Globus pallidus (tissue), 1 donor: ENCODE data around the gene CACNA1D.
"Not testable (repeated sequence)": the region's sequence is repeated elsewhere in the genome, so short reads cannot be mapped to it uniquely, and the experiment has no call there.

Experiments
- DNase-seq: peaks from one replicate; pipeline ENCODE4 v3.0.0-alpha.2; 2015; ENCODE audit warnings: low spot score

CACNA1D gene

DNA sequence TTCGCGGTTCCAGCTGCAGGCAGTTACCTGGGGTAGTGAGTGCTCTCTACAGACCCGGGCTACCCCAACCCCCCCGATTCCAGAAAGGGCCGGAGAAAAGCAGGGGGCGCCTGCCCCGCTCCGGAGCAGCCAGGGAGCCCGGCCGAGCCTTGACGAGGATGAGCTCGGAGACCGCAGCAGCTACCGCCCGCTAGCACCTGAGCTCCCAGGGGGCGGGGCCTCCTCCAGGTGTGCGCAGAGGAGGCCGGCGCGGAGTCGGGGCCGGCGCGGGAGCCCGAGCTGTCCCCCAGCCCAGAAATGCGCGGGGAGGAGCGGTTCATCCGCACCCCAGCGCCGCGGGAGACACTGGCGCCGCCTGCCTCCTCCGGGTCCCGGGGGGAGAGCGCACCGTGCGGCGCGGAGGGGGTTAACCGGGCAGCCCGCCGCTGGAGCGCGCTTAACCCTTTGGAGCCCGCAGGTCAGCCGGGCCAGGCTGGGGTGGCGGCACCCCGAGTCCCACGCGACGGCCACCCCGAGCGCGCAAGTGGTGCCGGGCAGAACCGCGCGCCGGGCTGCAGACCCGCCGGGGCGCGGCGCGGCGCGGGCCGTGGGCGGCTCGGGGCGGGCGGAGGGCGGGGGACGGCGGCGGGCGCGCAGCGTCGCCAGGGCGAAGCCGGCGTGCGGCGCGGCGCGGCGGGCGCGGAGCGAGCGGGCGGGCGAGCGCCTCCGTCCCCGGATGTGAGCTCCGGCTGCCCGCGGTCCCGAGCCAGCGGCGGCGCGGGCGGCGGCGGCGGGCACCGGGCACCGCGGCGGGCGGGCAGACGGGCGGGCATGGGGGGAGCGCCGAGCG is at the start of gene CACNA1D:
TSS of gene CACNA1D (plus strand) at position 649 of the 829 bp plus-strand sequence. CDS start 556 bp downstream, outside the sequence.
- no peak for DNase-seq

DNA sequence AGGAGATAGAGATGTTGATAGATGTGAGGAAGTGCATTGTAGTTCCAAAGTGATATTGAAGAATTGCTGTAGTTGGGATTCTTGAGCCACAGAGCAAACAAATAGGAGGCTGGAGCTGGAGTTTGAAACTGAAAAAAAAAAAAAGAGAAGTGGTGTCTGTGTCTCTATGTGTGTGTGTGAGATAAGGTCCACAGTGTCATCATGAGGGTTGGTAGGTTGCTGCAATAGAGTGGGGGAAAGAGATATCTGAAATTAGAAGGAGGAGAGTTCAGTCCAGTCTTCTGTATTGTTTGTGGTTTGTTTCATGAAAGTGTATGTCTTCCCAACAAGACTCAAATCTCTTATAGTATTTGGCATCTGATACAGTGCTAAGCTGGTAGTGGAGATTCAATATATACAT is 37.3 kb upstream of the CACNA1D start:
- no peak for DNase-seq

DNA sequence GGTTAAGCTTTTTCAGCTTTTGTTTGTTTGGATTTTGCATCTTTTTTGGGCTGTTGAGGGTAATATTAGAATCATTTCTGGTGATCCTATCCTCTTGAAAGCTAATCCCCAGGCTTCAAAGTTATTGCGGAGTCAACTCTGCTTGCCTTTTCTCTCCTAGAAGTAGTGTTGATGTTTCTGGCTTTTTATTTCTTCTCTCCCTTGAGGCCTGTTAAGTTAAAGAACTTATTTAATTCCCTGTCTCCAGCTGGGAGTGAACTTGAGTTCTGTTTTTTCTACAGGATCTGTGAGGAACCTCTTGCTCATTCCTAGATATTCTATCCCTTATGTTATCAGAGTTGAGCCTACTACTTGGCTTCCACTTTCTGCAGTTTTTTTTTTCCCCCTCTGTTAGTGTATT is 34.1 kb upstream of the CACNA1D start:
- DNase-seq: no peak

DNA sequence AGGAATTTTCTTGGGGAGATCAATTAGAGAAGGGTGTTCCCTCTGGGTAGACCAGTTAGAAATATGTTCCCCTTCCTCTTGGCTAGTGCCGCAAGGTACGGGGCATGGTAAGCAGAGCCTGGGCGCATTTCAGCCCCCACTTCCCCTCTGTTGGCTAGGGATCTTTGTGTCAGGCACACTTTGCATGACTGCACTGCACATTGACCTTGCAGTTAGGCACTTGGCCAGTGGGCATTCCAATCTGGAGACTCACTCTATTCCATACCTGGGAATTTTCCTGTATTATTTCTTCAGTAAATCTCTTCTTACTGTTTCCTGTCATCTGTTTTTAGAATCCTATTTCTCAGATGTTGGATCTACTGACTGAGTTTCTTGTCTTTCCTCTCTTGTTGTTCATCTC is 30.0 kb upstream of the CACNA1D start:
- no peak for DNase-seq

DNA sequence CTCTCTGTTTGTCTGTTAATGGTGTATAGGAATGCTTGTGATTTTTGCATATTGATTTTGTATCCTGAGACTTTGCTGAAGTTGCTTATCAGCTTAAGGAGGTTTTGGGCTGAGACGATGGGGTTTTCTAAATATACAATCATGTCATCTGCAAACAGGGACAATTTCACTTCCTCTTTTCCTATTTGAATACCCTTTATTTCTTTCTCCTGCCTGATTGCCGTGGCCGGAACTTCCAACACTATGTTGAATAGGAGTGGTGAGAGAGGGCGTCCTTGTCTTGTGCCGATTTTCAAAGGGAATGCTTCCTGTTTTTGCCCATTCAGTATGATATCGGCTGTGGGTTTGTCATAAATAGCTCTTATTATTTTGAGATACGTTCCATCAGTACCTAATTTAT is 24.7 kb upstream of the CACNA1D start:
- DNase-seq: not testable (repeated sequence)

DNA sequence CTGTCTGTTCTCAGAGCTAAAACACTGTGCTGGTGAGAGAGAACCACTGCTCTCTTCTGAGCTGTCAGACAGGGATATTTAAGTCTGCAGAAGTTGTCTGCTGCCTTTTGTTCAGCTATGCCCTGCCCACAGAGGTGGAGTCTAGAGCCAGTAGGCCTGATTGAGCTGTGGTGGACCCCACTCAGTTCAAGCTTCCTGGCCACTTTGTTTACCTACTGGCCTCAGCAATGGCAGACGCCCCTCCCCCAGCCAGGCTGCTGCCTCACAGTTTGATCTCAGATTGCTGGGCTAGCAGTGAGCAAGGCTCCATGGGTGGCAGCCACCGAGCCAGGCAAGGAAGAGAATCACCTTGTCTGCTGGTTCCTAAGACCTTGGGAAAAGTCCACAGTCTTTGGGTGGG is 21.0 kb upstream of the CACNA1D start:
- no peak for DNase-seq

DNA sequence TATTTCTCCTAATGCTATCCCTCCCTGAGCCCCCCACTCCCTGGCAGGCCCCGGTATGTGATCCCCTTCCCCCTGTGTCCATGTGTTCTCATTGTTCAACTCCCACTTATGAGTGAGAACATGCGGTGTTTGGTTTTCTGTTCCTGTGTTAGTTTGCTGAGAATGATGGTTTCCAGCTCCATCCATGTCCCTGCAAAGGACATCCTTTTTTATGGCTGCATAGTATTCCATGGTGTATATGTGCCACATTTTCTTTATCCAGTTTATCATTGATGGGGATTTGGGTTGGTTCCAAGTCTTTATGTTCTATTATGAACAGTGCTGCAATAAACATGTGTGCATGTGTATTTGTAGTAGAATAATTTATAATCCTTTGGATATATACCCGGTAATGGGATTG is 18.0 kb upstream of the CACNA1D start:
- not testable (repeated sequence) for DNase-seq

DNA sequence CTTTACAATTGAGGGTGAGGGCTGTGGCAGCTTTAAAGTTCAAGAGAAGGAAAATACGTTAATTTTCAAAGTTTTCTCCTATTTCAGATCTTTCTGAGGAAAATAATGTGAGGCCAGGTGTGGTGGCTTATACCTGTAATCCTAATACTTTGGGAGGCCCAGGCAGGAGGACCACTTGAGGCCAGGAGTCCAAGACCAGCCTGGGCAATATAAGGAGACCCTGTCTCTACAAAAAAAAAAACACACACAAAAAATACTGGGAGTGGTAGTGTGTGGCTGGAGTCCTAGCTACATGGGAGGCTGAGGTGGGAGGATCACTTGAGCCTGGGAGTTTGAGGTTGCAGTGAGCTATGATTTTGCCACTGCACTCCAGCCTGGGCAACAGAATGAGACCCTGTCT is 16.7 kb upstream of the CACNA1D start:
- not testable (repeated sequence) for DNase-seq

DNA sequence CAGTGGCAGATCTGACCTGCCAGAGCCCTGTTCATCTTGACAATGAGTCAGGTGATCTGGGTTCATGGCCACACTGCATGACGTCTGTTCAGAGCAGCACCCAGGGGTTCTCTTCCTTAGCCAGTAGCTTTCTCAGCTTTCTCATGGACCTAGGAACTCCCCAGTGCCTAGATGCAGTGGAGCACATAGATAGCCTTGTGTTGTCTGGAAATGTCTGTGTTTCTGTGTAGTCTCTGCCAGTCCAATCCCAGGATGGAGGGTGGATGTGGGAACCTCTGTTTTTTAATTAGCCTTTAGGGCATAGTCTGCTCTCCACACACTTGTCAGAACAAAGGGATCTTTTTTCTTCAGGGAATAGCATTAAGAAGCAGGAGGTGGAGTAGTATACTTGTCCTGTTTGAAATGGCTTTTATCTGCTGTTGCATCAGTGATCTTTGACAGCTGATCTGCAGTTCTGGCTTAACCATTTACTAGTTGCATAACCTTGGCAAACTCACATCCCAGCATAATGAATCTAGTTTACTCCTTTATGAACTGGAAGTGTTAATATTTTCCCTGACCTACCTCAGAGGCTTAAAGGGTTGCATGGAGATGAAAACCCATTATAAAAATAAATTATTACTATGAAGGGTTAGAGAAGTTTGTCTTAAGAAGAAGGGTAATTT is 16.1 kb upstream of the CACNA1D start:
- no peak for DNase-seq

DNA sequence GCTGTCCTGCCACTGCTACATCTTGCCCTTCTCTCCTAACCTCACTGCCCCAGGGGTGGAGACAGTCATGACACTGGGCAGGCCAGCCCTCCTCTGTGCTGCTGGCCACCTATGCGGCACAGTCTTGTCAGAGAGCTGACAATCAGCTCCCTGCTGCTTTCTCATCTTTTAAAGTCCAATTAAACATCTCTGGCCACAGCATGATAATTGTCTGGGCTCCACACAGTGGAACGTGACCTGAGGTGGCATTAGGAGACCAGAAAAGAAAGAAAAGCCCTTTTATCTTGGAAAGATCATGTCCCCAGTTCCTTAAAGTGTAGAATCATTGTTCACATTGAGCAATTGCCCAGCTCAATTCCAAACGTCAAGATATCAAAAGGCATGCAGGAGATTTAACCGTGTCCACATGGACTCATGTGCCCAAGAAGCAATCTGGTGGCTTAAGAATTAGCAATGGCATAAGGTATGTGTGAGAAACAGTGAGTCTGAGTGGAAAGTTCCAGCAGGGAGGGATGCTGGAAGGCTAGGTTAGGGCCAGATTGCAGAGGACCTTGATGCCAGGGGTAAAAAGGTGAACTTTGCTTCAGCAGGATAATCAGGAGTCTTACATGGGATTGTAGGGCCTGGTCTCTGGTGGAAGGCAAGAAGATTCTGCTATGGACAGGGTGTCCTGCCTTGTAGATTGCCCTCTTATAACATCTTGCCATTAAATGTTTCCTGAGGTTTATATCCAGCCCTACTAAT is 15.3 kb upstream of the CACNA1D start:
- DNase-seq: no peak

DNA sequence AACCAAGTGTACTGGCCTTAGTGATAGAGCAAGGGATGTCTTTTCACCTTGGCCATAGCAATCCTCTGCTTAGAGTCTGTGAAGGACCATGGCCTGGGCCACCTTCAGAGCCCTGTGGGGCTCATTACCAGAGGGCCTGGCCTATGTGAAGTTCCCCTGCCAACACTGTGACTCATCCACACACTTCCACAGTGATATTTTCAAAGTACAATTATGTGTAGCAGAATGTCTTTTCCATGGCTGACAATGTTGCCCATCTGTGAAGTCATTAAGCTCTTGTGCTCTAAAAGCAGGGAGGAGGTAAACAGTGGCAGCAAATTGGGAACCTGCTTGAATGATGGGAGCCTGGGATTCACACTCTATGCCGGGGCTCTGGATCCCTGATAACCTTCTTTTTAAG is 12.2 kb upstream of the CACNA1D start:
- DNase-seq: no peak

DNA sequence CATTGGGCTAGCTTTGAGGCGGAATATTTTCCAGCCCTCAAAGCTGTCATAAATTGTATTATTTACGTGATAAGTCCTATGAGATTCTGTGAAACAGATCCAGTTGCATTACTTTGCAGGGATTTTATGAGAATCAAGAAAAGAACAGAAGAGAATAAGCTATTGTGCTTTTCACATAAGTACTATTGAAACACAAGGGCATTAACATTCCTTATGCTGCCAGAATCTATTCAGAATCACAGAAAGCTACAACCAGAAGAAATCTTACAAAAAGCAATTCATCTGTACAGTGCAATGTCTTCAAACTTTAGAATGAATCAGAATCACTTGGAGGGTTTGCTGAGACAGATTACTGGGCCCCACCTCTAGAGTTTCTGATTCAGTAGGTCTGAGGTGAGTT is 10.6 kb upstream of the CACNA1D start:
- no peak for DNase-seq

DNA sequence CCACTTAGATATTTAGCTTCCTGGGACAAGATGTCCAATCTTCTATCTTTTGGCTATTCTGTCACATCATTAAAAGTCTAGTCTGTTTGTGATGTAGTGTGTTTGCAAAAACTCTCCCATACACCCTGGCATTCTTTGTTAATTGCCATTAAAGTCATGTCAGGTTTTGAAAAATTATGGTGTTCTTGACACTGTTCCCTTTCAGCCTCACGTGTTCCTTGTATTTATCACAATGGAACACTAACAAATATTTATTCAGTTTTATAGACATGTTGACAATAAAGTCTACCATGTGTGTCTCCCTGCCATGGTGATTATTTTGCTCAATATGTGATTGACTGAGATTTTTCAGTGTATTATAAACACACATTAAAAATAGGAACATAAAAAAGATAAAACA is 9.4 kb upstream of the CACNA1D start:
- DNase-seq: no peak

DNA sequence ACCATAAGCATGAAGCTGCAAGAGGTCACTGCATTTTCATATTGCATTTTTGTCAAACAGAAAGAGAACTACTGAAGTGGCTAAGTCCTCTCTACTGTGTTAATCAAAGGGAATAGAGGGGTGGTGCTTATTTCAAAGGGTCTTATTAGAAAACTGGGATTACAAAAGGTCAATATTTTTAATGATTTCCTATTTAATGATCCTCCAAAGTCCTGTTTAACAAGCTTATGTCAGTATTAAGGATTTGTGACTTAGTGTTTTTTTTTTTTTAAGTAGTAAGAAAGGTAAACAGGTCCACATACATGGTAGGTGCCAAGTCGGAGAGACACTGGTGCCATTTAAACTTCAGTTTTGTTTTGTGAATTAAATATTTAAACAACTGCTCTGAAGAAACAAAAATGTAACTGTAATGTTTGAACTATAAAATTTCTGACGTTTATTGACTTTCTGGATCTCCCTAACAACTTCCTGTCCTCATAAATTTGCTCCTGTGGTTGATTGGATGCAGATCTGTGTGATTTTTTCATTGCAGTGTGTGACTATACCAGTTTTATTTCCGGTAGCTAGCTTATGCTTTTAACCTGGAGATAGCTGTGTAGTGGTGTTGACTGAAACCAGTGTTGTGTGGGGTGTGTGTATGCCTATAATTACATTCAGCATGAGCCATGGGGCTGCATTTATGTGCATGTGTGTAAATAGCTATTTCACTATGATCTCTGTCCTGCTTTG is 8.6 kb upstream of the CACNA1D start:
- no peak for DNase-seq

DNA sequence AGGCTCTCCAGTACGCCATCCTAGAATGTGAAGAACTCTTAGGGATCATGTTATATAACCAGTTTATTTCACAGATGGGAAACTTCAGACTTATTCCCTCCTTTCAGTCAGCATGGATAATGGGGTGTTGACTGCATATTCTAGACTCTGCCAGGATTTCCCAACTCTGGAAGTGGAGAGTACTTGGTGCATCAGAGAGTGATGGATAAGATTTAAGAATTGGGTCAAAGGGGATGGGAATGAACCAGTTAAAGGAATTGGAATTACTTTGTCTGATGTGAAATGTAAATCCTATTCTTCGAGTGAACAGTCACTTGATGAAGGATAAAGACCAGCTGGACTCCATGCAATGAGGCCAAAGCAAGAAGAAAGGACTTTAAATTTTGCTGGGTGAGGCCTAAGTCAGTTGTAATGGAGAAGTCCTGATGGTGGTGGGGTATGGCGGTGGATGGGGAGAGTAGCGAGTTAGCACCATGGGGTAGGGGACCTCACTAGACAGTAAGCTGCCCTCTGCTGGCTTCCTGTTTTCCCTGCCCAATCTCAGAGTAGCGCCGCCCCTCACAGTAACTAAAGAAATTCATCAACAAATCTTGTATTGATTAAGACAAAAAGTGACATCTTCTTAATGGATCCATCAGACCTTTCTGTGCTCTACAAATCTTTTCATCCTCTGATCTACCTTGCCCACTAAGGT is 7.3 kb upstream of the CACNA1D start:
- DNase-seq: no peak

DNA sequence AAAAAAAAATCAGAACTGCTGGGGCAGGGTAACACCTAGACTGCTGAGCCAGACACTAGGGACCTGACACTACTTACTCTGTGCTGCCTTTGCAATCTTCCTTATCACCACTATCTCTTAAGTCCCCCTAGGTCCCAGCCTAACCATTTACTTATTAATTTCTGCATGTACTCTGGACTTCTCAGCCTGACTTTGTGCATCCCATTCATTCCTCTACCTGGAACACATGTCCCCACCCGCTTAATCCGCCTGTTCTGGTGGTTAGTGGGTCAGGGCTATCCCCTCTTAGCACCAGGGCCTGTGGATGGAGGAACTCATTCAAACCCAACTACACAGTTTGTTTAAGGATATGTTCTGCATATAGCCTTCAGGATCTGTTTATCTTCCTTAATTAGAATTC is 5.0 kb upstream of the CACNA1D start:
- DNase-seq: no peak

DNA sequence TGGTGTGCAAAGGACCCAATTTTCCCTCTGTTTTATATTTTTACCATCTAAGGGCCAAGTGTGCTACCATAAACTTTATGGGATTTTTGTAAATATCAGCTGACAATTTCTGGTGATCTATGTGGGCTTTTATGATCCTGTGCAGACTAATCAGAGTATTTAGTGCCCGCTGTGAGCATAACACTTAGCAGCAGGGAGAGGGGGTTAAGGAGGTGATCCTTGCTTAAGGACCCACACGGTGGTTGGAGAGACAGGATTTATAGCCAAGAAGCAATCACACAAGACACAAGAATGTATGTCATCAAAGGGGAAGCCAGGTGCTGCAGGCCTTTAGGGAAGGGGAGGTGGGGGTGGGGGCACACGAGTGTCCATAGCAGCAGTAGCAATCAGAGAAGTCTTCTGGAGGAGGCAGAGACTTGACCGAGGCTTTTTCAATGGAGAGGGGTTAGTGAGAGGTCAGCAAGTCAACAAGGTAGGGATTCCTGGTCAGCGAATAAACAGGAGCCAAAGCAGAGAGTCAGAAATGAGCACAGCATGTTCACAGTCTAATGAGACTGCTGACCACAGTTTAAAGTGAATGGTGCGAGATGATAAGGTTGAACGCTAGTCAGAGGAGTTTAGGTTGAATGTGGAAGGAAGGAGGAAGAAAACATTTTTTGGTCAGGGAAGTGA is 4.5 kb upstream of the CACNA1D start:
- no peak for DNase-seq

DNA sequence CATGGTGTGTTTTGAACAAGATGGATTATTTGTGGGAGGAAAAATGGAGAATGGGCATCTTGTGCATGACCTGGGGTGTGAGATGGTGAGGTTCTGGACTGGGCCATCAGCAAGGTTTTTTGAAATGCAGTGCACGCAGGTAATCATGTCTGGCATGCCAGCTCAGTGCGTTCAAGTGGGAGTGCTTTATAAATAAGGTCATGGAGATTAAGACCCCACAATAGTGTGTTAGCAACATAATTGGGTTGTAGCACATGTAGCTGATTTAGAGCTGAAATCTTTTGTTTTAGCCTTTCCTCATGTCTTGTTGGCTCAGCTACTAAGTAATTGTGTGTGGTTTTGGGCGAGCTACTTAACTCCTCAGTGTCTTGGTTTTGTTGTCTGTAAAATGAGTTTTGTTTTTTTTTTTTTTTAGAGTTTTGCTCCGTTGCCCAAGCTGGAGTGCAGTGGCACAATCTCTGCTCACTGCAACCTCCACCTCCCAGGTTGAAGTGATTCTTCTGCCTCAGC is 3.9 kb upstream of the CACNA1D start:
- no peak for DNase-seq

DNA sequence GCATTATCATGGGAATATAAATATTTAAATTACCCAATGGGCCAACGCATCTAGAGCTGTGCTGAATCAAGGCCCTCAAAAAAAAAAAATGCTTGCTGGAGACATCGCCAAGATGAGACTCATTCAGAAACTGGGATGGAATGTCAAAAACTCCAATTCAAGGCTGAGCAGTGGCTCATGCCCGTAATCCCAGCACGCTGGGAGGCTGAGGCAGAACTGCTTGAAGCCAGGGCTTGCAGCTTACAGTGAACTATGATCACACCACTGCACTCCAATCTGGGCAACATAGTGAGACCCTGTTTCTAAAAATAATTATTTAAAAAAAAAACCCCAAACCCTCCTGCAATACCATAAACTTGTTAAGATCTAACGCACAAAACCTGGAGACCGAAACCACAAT is 3.1 kb upstream of the CACNA1D start:
- no peak for DNase-seq

DNA sequence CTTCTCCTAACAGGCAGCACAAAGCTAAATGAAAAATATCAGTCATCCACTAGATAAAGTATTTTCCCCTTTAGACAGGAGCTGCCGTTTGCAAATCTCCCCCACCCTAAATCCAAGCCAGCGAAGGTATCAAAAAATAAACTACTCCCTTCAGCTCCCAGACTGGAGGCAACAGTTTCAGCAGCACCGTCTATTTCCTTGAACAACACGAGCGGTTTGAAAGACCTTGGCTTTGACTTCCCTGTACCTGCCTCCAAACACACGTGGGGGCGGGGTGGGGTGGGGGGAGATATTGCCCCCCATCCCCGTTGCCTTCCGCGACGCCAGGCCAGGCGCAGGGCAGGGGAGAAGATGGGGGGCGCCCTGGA is 832 bp upstream of the CACNA1D start:
- DNase-seq: no peak

DNA sequence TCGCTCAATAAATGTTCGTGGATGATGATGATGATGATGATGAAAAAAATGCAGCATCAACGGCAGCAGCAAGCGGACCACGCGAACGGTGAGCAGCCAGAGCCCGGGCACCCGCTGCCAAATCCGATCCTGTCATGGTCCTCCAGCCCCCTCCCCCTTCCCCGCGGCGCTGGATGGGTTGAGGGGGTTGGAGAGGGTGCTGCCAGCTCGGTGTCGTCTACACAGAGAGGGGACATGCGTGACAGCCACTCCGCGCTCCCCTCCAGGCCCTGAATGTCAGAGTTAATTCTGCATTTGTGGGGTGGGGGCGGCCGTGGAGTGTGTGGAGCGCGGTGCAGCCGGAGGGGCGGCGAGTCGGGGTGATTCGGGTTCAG is 722 bp downstream of the CACNA1D start:
- no peak for DNase-seq
